SK-N-SH (cell line): Measurements from ENCODE around the gene BORCS5. TPM values are rescaled to one million over a fixed set of nuclear protein-coding genes. Genes with fewer than 3 reads are reported as not detected.
A peak's percentile ranks its signal among the peaks of the same experiment; 100 is the strongest.

Experiments used
- CTCF ChIA-PET: fragments of 300-600, 350-600 bp; formaldehyde crosslinking; extraction: SDS; loops from one replicate; lab custom pipeline; 2021; lab: Yijun Ruan, JAX
- POLR2A ChIA-PET: fragments of 350-600 bp; sonication (Branson Sonifier 250); formaldehyde crosslinking; extraction: SDS; loops from one replicate; lab custom pipeline; 2020; ENCODE audit warnings: antibody characterized with exemption, inconsistent platforms; lab: Yijun Ruan, JAX
- DNase-seq: peaks from one replicate; pipeline ENCODE4 v3.0.0; 2012
- H2AFZ ChIP-seq: fragments of 200-600 bp; sonication (generic); 2 replicates; pipeline ENCODE4 v1.8.1; 2016; ENCODE audit warnings: antibody characterized with exemption, mild to moderate bottlenecking, low read depth
- H3F3A ChIP-seq: fragments of 200-600 bp; sonication (generic); replicated peaks from 2 replicates; pipeline ENCODE3; 2016; ENCODE audit warnings: antibody characterized with exemption, mild to moderate bottlenecking; ENCODE audit not compliant: insufficient read depth
- H3K27ac ChIP-seq, 2 experiments: fragments of 200-500 bp in 1 of 2; fragments of 200-600 bp in 1 of 2; sonication (Bioruptor generic) in 1 of 2; sonication (generic), shearing (Covaris generic) in 1 of 2; 2 replicates each; pipeline versions ENCODE4 v1.5.1 to v1.6.1; 2014 to 2016; ENCODE audit warnings: low read depth in 2 of 2, inconsistent platforms in 1 of 2, low read length in 1 of 2, mild to moderate bottlenecking in 1 of 2, mixed read lengths in 1 of 2
- H3K27me3 ChIP-seq: fragments of 200-600 bp; sonication (generic), shearing (Covaris generic); 2 replicates; pipeline ENCODE4 v1.6.1; 2016; ENCODE audit warnings: mixed run types; ENCODE audit not compliant: insufficient read depth
- H3K36me3 ChIP-seq, 2 experiments: fragments of 200-500 bp in 1 of 2; fragments of 200-600 bp in 1 of 2; sonication (Bioruptor generic) in 1 of 2; sonication (generic) in 1 of 2; replicated peaks in 1 of 2; 2 replicates each; pipeline versions ENCODE3 to v1.5.1; 2014 to 2016; ENCODE audit warnings: low read length in 1 of 2, mild to moderate bottlenecking in 1 of 2; ENCODE audit not compliant: insufficient read depth in 2 of 2, control insufficient read depth in 1 of 2
- H3K4me1 ChIP-seq, 2 experiments: fragments of 200-500 bp in 1 of 2; fragments of 200-600 bp in 1 of 2; sonication (Bioruptor generic) in 1 of 2; sonication (generic), shearing (Covaris generic) in 1 of 2; 2 replicates each; pipeline versions ENCODE4 v1.5.1 to v1.6.1; 2014 to 2016; ENCODE audit warnings: low read depth in 1 of 2, low read length in 1 of 2, mixed run types in 1 of 2; ENCODE audit not compliant: insufficient read depth in 2 of 2, control insufficient read depth in 1 of 2
- H3K4me2 ChIP-seq: fragments of 200-600 bp; sonication (generic), shearing (Covaris generic); 2 replicates; pipeline ENCODE4 v1.6.1; 2017; ENCODE audit warnings: mixed run types
- H3K4me3 ChIP-seq, 2 experiments: fragments of 200-500 bp in 1 of 2; fragments of 200-600 bp in 1 of 2; sonication (Bioruptor generic) in 1 of 2; sonication (generic), shearing (Covaris generic) in 1 of 2; 2 replicates each; pipeline versions ENCODE4 v1.5.1 to v1.8.1; 2014 to 2016; ENCODE audit warnings: low read depth in 2 of 2, inconsistent platforms in 1 of 2, low read length in 1 of 2, mild to moderate bottlenecking in 1 of 2, mixed read lengths in 1 of 2, moderate library complexity in 1 of 2
- H3K79me2 ChIP-seq: fragments of 200-600 bp; sonication (generic); 2 replicates; pipeline ENCODE4 v1.8.1; 2017; ENCODE audit warnings: mild to moderate bottlenecking; ENCODE audit not compliant: insufficient read depth
- H3K9ac ChIP-seq: fragments of 200-600 bp; sonication (generic); 2 replicates; pipeline ENCODE4 v1.6.1; 2017; ENCODE audit warnings: mixed run types
- H3K9me2 ChIP-seq: fragments of 200-600 bp; sonication (generic); 2 replicates; pipeline ENCODE4 v1.6.1; 2017; ENCODE audit warnings: mixed run types
- H3K9me3 ChIP-seq: fragments of 200-600 bp; sonication (generic); 2 replicates; pipeline ENCODE4 v1.6.1; 2017; ENCODE audit warnings: mixed run types, mild to moderate bottlenecking, moderate library complexity
- H4K20me1 ChIP-seq: fragments of 200-600 bp; sonication (generic); 2 replicates; pipeline ENCODE4 v1.6.1; 2017; ENCODE audit warnings: mild to moderate bottlenecking, mixed run types; ENCODE audit not compliant: insufficient read depth
- CTCF ChIP-seq: fragments of 200-600 bp; sonication (generic); IDR thresholded peaks from 2 replicates; pipeline ENCODE4 v1.6.1; 2017; ENCODE audit warnings: antibody characterized with exemption, mild to moderate bottlenecking, moderate library complexity
- ELF1 ChIP-seq: IDR thresholded peaks from 2 replicates; pipeline ENCODE4 v1.4.0; 2012
- EZH2phosphoT487 ChIP-seq: fragments of 200-600 bp; sonication (generic); IDR thresholded peaks from 2 replicates; pipeline ENCODE4 v1.6.1; 2017; ENCODE audit warnings: low read depth, mixed run types, mild to moderate bottlenecking, antibody characterized with exemption, moderate library complexity, borderline replicate concordance
- FOSL2 ChIP-seq: IDR thresholded peaks from 2 replicates; pipeline ENCODE4 v1.4.0; 2012; ENCODE audit warnings: low read depth, mild to moderate bottlenecking, moderate library complexity, borderline replicate concordance
- FOXM1 ChIP-seq: IDR thresholded peaks from 2 replicates; pipeline ENCODE4 v1.4.0; 2012; ENCODE audit warnings: low read depth, mild to moderate bottlenecking
- JUND ChIP-seq: IDR thresholded peaks from 2 replicates; pipeline ENCODE4 v1.4.0; 2012
- MXI1 ChIP-seq: IDR thresholded peaks from 2 replicates; pipeline ENCODE4 v1.6.1; 2012; ENCODE audit warnings: mild to moderate bottlenecking, low read depth, low read length, improper control_type of control experiment
- NRF1 ChIP-seq: IDR thresholded peaks from 2 replicates; pipeline ENCODE4 v1.6.1; 2012; ENCODE audit warnings: low read depth, mild to moderate bottlenecking, low read length
- RCOR1 ChIP-seq: fragments of 150-350 bp; IDR thresholded peaks from 2 replicates; pipeline ENCODE4 v1.6.1; 2017; ENCODE audit warnings: antibody characterized with exemption, low read length
- SMC3 ChIP-seq: IDR thresholded peaks from 2 replicates; pipeline ENCODE4 v1.6.1; 2012; ENCODE audit warnings: low read depth, low read length, improper control_type of control experiment
- TCF12 ChIP-seq: IDR thresholded peaks from 2 replicates; pipeline ENCODE4 v1.4.0; 2012
- TEAD4 ChIP-seq: IDR thresholded peaks from 2 replicates; pipeline ENCODE4 v1.4.0; 2012; ENCODE audit warnings: mild to moderate bottlenecking, borderline replicate concordance; ENCODE audit not compliant: insufficient read depth
- USF1 ChIP-seq: IDR thresholded peaks from 2 replicates; pipeline ENCODE4 v1.4.0; 2012; ENCODE audit warnings: low read depth, borderline replicate concordance
- YY1 ChIP-seq: IDR thresholded peaks from 2 replicates; pipeline ENCODE4 v1.4.0; 2012; ENCODE audit warnings: low read depth, mild to moderate bottlenecking
- WGBS: methylation state at CpG from one replicate; pipeline ENCODE4 v1.1.6; 2017; ENCODE audit warnings: low lambda C conversion rate; 5-methylcytosine and 5-hydroxymethylcytosine counted together
- polyA plus RNA-seq, 3 experiments: library from polyadenylated mRNA; depleted of rRNA; stranded (reverse); fragments of >200 nt; gene quantifications; 2 replicates each; pipeline ENCODE4 v1.2.3, GENCODE V29; 2012
- TF ChIP-seq, protein P1 (sequence below): fragments of 150-350 bp; IDR thresholded peaks from 2 replicates; pipeline ENCODE4 v1.6.1; 2016; ENCODE audit warnings: mild to moderate bottlenecking, low read depth, low read length

BORCS5 gene
- polyA plus RNA-seq, 1 of the 3 experiments (the other 2 are of a cell fraction) = 16.3 TPM

DNA sequence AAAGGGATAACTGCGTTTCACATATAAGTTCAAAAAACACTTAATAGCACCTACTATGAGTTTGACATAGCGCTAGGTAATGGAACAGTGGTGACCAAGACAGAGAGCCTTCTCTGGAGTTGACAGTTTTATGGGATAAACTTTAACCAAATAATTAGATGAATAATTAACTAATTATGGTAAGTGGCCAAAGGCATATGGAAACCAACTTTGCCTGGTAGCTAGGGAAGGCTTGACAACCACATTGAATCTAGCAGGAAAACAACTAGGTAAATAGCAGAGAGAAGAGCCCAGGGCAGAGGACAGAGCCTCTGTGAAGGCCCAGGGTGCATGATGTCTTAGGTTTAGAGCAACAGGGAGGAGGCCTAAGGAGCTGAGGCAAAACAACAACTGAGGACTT is 153.7 kb downstream of the BORCS5 start:
- H3K4me2 ChIP-seq = peak overlapping the region; percentile 78
- 65% methylated on average over 2 of the region's 2 CpGs for WGBS

More for the DNA sequence above, 153.7 kb downstream of the BORCS5 start:
- Histone ChIP-seq H3K9me2 (no peaks in the 10 kb centered on the region), H3K27ac (peak overlapping the region; percentile 98 to 99), H3K4me3 (no peak overlapping the region), H3F3A (peaks cover 69% of the 10 kb centered on the region), H4K20me1 (no peaks in the 10 kb centered on the region), H3K9me3 (no peaks in the 10 kb centered on the region)
- POLR2A ChIA-PET = no interaction called here
- TF ChIP-seq TCF12 (no peak), YY1 (no peak), TEAD4 (no peak), RCOR1 (no peak), MXI1 (no peak), NRF1 (no peak), EZH2phosphoT487 (no peak), FOXM1 (no peak), FOSL2 (no peak), CTCF (no peak), ELF1 (no peak), JUND (no peak), SMC3 (no peak), USF1 (no peak)
- TF ChIP-seq, protein P1, sequence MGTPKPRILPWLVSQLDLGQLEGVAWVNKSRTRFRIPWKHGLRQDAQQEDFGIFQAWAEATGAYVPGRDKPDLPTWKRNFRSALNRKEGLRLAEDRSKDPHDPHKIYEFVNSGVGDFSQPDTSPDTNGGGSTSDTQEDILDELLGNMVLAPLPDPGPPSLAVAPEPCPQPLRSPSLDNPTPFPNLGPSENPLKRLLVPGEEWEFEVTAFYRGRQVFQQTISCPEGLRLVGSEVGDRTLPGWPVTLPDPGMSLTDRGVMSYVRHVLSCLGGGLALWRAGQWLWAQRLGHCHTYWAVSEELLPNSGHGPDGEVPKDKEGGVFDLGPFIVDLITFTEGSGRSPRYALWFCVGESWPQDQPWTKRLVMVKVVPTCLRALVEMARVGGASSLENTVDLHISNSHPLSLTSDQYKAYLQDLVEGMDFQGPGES = no peak
- TF ChIP-seq, all 33 proteins: peak for 0
- H3K4me1 ChIP-seq = peaks cover 63% of the 10 kb centered on the region in 2 experiments
- H3K9ac ChIP-seq = peak overlapping the region; percentile 61; the same call in 1 of the 2 replicates
- H3K36me3 ChIP-seq = peaks cover 3 to 4% of the 10 kb centered on the region in 2 experiments
- no peak for DNase-seq
- H3K27me3 ChIP-seq = no peaks in the 10 kb centered on the region
- H2AFZ ChIP-seq = no peak overlapping the region
- peaks cover 60% of the 10 kb centered on the region for H3K79me2 ChIP-seq
- CTCF ChIA-PET = interaction anchor here (1.1 to 1.4 kb wide), 2 partner anchors 11 to 145 kb away, joined by 3 to 6 read pairs; no protein-coding TSS in a partner anchor
